HS-27A (cell line): Measurements from ENCODE around the gene COPS2.
"Not testable (repeated sequence)": the region's sequence is repeated elsewhere in the genome, so short reads cannot be mapped to it uniquely, and the experiment has no call there.

ENCODE experiments used
- DNase-seq: peaks from one replicate; pipeline ENCODE4 v3.0.0-alpha.2; 2012; ENCODE audit warnings: low read depth, missing footprints

The COPS2 gene

DNA sequence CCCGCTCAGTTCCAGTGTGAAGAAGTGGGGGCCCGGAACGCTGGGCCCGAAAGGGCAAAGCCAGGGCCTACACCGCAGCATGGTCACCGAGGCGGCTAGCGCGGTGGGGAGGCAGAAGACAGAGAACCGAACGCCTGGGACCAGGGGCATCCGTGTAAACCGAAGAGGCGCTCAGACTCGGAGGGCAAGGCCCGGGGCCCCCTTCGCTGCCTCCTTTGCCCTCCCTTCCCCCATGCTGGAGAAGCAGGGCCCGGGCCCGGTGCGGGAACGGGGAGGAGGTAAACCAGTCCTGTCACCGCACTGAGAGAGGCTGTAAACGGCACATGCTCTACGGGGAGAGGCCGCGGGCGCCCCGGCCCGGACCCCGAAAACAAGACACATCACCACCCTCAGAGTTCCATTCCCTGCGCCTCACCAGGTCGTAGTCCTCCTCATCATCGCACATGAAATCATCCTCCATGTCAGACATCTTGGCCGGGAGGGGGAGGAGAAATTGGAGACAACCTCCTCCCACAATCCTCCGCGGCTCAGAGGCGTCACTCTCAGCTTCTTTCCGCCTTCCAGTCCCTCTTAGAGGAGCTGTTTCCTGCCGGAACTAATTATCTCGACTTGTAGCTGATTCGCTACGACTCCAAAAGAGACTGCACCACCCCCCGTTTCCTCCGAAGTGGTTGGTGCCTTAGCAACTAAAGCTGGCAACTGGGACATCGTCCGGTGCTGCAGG lies at the start of gene COPS2:
TSS of gene COPS2 (minus strand) at position 490 of the 724 bp plus-strand sequence. CDS start at position 469, 21 bp downstream.
- DNase-seq: peak; percentile 98

- no peak for DNase-seq
Measured at GRCh38 chr15:49200347-49200746, 44.9 kb upstream of the COPS2 start.

DNA sequence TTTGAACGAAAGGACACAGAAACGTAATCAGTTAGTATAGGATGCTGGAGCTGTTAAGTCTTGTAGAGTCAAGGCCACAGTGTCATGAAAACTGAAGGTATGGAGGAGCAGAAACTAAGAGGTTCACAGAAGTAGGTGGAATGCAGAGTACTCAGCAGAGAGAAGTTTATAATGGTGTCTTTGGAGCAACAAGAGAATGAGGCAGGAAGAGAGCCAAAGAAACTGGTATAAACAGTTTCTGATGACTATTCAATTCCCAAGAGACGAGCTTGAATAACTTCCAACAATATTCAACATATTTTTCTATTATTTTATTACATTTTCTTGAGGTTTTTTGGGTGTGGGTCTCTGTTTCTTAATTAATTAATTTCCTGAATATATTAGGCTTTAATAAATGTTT lies 44.3 kb upstream of the COPS2 start:
- no peak for DNase-seq

DNA sequence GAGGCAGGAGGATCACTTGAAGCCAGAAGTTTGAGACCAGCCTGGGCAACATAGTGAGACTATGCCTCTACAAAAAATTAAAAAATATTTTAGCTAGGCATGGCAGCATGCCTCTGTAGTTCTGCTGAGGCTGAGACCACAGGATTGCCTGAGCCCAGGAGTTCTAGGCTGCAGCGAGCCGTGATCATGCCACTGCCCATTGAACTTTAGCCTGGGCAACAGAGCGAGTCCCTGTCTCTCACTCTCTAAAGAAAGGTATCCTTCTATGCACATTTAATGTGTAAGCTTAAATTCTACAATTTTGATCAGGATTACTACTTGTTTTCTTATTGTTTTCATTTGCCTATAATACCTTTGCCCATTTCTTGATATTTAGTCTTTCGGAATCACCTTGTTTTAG lies 41.5 kb upstream of the COPS2 start:
- no peak for DNase-seq

DNA sequence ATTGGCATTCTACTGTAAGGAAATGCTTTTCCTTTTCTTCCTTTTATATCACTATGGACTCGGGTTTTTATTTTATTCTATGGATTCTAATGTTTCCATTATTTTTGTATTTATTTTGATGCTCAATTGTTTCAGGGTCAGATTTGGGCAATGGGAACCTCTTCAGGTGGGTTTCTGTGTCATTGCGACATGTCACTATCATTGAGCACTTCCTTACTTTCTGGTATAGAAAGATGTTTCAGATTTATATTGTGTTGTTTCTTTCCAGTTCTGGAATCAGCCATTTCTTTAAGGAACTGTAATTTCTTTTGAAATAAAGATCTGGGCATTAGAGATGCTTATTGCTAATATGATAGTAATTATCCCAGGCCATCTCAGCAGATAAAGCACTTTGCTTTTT lies 36.5 kb upstream of the COPS2 start:
- no peak for DNase-seq

- DNase-seq: no peak
Measured at GRCh38 chr15:49190586-49190985, 35.2 kb upstream of the COPS2 start.

DNA sequence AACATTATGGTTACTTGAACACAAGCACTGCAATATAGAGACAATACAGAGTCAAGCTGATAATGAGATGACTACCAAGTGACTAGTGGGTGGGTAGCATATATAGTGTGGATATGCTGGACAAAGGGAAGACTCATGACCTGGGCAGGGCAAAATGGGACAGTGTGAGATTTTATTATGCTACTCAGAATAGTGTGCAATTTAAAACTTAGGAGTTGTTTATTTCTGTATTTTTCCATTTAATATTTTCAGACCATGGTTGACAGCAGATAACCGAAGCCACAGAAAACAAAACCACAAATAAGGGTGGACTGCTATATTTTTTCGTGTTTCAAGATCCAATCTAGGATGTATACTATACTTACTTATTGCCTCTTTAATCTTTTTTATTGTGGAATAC lies 34.2 kb upstream of the COPS2 start:
- DNase-seq: no peak

DNA sequence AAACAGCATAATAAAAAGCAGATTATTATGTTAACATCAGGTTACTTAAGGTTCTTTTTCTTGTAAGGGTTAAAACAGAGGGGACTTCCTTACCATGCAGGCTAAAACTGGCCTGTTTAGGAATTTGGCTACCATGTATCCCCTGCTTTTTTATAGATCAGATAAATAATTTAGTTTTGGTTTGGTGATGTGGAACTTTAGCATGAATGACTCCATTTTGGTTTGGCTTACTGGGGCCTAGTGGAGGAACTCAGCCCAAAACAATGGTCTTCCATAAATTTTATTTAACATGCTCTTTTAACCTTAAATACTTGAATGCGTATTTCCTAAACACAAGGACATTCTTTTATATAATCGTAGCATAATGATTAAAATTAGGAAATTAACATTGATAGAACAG lies 33.5 kb upstream of the COPS2 start:
- DNase-seq: no peak

- DNase-seq: no peak
Measured at GRCh38 chr15:49187549-49188245, 32.3 kb upstream of the COPS2 start.

DNA sequence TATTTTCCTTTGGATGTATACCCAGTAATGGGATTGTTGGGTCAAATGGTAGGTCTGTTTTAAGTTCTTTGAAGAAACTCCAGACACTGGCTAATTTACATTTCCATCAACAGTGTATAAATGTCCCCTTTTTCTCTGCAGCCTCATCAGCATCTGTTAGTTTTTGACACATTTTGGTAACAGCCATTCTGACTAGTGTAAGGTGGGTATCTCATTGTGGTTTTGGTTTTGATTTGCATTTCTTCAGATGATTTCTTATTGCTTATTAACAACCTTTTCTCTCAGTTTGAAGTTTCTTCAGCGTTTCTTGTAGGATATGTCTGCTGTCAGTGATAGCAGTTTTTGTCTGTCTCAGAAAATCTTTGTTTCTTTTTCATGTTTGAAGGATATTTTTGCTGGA lies 30.1 kb upstream of the COPS2 start:
- no peak for DNase-seq

DNA sequence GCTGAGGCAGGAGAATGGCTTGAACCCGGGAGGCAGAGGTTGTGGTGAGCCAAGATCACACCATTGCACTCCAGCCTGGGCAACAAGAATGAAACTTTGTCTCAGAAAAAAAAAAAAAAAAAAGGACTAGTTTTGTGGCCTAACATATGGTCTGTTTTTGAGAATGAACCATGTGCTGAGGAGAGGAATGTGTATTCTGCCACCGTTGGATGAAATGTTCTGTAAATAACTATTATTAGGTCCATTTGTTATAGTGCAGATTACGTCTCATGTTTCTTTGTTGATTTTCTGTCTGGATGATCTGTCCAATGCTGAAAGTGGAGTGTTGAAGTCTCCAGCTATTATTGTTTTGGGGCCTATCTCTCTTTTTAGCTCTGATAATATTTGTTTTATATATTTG lies 28.3 kb upstream of the COPS2 start:
- DNase-seq: not testable (repeated sequence)

- DNase-seq: no peak
Measured at GRCh38 chr15:49182128-49182527, 26.7 kb upstream of the COPS2 start.

GRCh38 chr15:49179433-49180190 lies 24.2 kb upstream of the COPS2 start:
- no peak for DNase-seq

DNA sequence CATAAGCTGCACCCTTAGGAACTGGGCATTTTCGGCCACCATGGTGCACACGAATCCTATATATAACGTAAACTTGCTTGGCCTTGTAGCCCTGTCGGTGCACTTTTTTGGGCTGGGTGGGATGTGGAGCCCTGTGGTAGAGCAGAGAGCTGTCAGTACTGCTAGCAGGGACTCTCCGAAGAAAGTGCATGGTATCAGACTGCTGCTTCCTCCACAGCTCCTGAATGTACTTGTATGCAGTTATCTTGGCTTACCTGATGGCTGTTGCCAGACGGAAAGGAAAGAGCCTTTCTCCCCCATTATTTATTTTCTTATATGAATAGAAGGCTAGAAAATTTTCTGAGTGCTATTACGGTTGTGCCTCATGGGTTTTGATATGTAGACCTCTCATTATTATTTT lies 23.1 kb upstream of the COPS2 start:
- DNase-seq: no peak

DNA sequence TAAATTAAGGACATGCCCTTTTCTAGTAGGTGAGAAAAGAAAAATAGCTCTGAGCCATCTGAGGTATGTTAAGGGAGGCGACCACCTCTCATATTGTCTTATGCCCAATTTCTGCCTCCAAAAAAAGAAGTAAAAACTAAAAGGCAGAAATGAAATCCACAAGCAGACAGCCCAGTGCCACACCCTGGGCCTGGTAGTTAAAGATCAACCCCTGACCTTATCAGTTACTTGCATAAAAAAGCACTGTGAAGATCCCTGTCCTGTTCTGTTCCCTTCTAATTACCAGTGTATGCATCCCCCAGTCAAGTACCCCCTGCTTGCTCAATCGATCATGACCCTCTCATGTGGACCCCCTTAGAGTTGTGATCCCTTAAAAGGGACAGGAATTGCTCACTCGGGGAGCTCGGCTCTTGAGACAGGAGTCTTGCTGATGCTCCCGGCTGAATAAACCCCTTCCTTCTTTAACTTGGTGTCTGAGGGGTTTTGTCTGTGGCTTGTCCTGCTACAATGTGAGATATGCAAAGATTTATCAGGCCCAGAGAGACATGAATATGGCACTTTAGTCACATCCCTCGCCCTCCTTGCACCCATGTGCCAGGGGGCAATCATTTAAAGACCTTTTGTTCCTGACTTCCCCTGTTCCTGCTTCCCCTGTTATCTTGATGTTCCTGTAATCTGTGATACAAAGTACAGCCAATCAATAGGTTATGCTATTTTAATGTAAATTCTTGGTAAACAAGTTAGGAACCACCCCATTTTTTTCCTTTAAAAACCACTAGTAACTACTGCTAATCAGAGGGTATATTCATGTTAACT lies 20.4 kb upstream of the COPS2 start:
- not testable (repeated sequence) for DNase-seq

DNA sequence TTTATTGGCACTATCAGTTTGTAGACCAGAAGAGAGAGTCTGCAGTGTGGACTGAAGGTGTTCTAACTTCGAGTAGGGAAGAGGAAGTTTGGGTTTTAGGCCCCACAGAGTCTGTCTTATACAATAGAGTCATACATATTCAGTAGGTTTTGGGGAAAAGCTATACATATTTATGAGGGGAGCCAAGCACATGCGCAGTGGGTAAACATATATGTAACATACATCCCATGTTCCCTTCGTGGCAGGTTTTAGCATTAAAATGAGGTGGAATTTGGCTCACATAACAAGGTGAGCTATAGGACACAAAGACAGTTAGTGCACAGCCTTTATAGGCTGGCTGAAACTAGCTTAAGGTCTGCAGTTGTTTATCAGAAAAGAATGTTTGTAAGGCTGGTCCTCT lies 19.5 kb upstream of the COPS2 start:
- DNase-seq: no peak

GRCh38 chr15:49171790-49172189 lies 16.4 kb upstream of the COPS2 start:
- DNase-seq: no peak

DNA sequence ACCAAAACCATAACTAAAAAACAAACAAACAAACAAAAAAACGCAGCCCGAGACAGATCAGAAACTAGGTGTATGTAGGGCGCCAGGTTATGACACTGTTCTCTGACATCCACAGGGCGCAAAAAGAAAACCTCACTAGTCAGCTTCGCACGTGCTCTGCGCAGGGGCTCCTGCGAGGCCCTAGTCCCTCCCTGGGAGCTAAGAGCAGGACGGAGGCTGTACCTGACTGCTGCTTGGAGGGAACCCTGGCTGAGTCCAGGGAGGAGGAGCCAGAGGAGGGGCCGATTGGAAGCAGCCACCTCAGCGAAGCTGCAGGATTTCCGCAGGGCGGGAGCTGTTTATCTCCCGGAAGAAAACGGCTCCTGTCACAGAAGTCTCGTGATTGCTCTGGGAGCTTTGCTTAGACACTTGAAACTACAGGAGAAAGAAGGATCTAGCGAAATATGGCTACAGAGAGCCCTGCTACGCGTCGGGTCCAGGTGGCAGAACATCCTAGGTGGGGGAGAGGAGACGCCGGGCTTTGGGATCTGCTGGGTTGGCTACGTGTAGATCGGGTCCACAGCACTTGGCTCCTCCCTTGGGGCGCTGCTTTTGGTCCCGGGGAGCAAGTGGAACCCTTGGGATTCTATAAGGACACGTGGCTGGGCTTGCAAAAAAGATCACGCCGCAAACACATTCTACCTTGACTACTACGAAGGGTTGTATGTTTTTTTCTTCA lies 14.6 kb upstream of the COPS2 start, which contains the start of gene GALK2:
TSS of gene GALK2 (plus strand) at position 368 of the 718 bp plus-strand sequence. CDS start at position 444, 76 bp downstream.
- peak; percentile 51 for DNase-seq

DNA sequence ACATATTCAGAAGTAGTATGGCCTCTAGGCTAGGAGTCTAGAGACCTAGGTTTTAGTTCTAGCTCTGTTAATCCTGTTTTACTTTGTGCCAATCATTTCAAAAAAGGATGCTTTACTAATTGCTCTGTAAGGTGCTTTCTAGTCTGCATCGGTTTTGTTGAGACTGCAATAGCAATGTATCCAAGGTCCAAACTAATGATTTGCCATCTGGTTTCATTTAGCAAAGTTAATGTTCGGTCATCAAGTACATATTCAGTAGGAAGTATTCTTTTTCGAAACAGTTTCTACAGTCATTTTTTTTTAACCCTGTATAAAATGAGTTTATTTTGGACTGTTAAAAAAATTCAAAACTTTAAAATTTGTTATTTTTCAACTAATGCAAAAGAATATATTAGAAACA lies 12.6 kb upstream of the COPS2 start:
- DNase-seq: no peak

DNA sequence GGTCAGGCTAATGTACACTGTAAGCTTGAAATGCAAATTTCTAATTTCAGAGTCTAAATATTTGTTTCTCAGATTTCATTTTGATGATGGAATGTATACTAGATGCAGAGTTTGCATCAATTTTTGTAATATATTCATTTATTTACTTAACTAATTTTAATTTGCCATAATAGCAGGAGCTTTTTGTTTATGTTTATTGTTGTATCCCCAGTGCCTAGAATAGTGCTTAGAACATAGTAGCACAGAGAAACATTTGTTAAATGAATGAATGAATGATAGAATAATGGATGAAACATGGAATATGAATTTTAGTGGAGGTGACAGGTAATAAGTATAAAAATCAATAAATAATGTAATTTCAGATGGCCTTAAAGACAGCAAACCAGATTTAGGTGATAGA lies 9.5 kb upstream of the COPS2 start:
- no peak for DNase-seq

- no peak for DNase-seq
Measured at GRCh38 chr15:49163678-49164077, 8.3 kb upstream of the COPS2 start.
